Heart right ventricle (tissue), 16 donors: ENCODE results near the gene POLR2J. TPM values are rescaled to one million over a fixed set of nuclear protein-coding genes. Genes with fewer than 3 reads are reported as not detected.

ENCODE experiments used
- ATAC-seq, 8 donors: fragments of 200-7000 bp; cut with Tn5 transposase; one replicate each; pipeline ENCODE4 v1.9.1; 2020; ENCODE audit warnings: mild to moderate bottlenecking in 8 of 8, moderate library complexity in 8 of 8, moderate number of reproducible peaks in 1 of 8
- DNase-seq, 2 donors: peaks; one replicate each; pipeline ENCODE4 v3.0.0-alpha.2; 2020
- H3K27ac ChIP-seq, 10 donors: fragments of 200-600 bp; sonication (generic) in 2 of 10; one replicate each; pipeline versions ENCODE4 v1.5.0 to v1.8.0; 2020 to 2022; ENCODE audit warnings: mild to moderate bottlenecking in 3 of 10
- H3K27me3 ChIP-seq, 7 donors: fragments of 200-600 bp; one replicate each; pipeline ENCODE4 v1.8.0; 2021 to 2022; ENCODE audit warnings: mild to moderate bottlenecking in 2 of 7
- H3K36me3 ChIP-seq, 9 donors: fragments of 200-600 bp; sonication (generic) in 1 of 9; one replicate each; pipeline versions ENCODE4 v1.5.0 to v1.8.0; 2020 to 2022; ENCODE audit warnings: mild to moderate bottlenecking in 2 of 9
- H3K4me1 ChIP-seq, 9 donors: fragments of 200-600 bp; sonication (generic) in 1 of 9; one replicate each; pipeline versions ENCODE4 v1.5.0 to v1.8.0; 2020 to 2022; ENCODE audit warnings: mild to moderate bottlenecking in 4 of 9
- H3K4me3 ChIP-seq, 10 donors: fragments of 200-600 bp; sonication (generic) in 2 of 10; one replicate each; pipeline versions ENCODE4 v1.5.0 to v1.8.0; 2020 to 2022; ENCODE audit warnings: mild to moderate bottlenecking in 7 of 10, moderate library complexity in 2 of 10
- H3K9me3 ChIP-seq, 11 donors: fragments of 200-600 bp in 10 of 11; sonication (generic) in 2 of 11; one replicate each; pipeline versions ENCODE4 v1.5.0 to v1.8.0; 2013 to 2022; ENCODE audit warnings: mild to moderate bottlenecking in 2 of 11, control low read depth in 1 of 11, moderate library complexity in 1 of 11
- WGBS, 2 donors: extraction: QIAGEN DNeasy Blood & Tissue Kit; methylation state at CpG; one replicate each; pipeline ENCODE4 v1.1.7; 2013; ENCODE audit warnings: inconsistent platforms in 1 of 2; 5-methylcytosine and 5-hydroxymethylcytosine counted together
- intact Hi-C, 10 donors: fragments of 100-400 bp; cut with DNase I; formaldehyde crosslinking; loops; one replicate each; pipeline versions ENCODE4 v1.11.1 to v1.14.2; 2022
- polyA plus RNA-seq, 2 donors: library from polyadenylated mRNA; stranded (reverse); fragments of 200-250 nt; gene quantifications; one replicate each; pipeline ENCODE4 v1.2.3, GENCODE V29; 2013
- total RNA-seq, 10 donors: library from RNA; stranded (reverse); fragmentation: NEBNext Ultra II Directional in 3 of 10; extraction: Animal tissue kit (Norgen Biotek cat#: 25700) in 3 of 10; gene quantifications; one replicate each; pipeline versions ENCODE4 v1.2.1 to v1.2.4, GENCODE V29; 2021 to 2023
- TF ChIP-seq, protein P1 (sequence below), 9 donors: fragments of 200-600 bp; sonication (generic) in 2 of 9; IDR thresholded peaks; one replicate each; pipeline versions ENCODE4 v1.5.0 to v1.8.0; 2021 to 2022; ENCODE audit warnings: antibody characterized with exemption in 9 of 9, mild to moderate bottlenecking in 5 of 9, moderate library complexity in 1 of 9
- donor health status: Arrhythmogenic right ventricular cardiomyopathy.
- donor health status: ischemic (EF 13 %, LVEDD 7.1; RV severe dilation, severe dysfunction).
- donor health status: healthy with polysubstance abuse.
- donor health status: DM: no; HTN: yes; CAD: no.
- donor health status: DM: no; HTN: no; CAD: no.
- donor health status: ischemic (EF 25% LVEDD 6.9; RV normal size, moderate dysfunction).
- donor health status: ischemic (EF 25% LVEDD 5.7; RV mildly dilated, moderate dysfunction).
- donor health status: healthy.
- donor health status: DM: yes; HTN: yes; CAD: no.
- donor health status: Ischemic cardiomyopathy.
- donor health status: ischemic (EF 35%, LVEDD 5.7; RV mildly dilated, moderate dysfunction).
- donor health status: nonischemic (EF 11% LVEDD 7.7; RV severe dilation, severe dysfunction).
- donor health status: DM: yes; HTN: yes; CAD: no.
- donor health status: PGD.
- donor health status: ischemic (EF 29% LVEDD 5.4; RV normal size, mild dysfunction).
- donor health status: nonischemic (EF 23%, LVEDD 6.1; RV moderate dilation, normal function).

POLR2J gene
- total and polyA plus RNA-seq, 12 donors = 40.1 to 228 (median 55.6) TPM

DNA sequence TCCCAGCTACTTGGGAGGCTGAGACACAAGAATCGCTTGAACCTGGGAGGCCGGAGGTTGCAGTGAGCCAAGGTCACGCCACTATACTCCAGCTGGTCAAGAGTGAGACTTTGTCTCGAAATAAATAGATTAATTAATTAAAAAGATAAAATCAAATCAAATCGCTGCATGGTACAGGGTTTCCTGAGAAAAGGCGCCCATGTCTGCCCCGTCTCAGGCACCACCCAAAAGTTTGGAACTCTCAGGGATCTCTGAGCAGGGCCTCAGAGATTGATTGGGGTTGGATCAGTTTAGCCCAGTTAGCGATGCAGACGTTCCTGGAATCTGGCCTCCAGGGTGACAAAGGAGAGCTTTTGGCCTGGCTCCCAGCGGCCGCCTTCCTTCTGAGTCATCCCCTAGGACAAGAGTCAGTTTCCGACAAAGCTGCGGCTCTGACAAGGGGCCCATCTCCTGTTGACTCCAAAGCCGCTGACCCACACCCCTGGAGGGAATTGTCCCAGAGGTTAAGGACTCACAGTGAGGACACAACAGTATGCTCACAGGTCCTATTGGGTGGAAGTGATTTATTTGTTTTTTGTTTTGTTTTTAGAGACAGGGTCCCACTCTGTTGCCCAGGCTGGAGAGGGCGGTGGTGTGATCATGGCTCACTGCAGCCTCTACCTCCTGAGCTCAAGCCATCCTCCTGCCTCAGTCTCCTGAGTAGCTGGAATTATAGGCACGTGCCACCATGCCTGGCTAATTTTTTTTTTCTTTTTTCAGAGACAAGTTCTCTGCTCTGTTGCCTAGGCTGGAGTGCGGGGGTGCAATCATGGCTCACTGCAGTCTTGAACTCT lies 38.5 kb downstream of the POLR2J start:
- TF ChIP-seq, protein P1, sequence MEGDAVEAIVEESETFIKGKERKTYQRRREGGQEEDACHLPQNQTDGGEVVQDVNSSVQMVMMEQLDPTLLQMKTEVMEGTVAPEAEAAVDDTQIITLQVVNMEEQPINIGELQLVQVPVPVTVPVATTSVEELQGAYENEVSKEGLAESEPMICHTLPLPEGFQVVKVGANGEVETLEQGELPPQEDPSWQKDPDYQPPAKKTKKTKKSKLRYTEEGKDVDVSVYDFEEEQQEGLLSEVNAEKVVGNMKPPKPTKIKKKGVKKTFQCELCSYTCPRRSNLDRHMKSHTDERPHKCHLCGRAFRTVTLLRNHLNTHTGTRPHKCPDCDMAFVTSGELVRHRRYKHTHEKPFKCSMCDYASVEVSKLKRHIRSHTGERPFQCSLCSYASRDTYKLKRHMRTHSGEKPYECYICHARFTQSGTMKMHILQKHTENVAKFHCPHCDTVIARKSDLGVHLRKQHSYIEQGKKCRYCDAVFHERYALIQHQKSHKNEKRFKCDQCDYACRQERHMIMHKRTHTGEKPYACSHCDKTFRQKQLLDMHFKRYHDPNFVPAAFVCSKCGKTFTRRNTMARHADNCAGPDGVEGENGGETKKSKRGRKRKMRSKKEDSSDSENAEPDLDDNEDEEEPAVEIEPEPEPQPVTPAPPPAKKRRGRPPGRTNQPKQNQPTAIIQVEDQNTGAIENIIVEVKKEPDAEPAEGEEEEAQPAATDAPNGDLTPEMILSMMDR (IDR thresholded peaks at IDR 0.05) = no peak
- intact Hi-C loops = no loop called here
- peak; percentile 65 to 90 (median 86) for ATAC-seq

DNA sequence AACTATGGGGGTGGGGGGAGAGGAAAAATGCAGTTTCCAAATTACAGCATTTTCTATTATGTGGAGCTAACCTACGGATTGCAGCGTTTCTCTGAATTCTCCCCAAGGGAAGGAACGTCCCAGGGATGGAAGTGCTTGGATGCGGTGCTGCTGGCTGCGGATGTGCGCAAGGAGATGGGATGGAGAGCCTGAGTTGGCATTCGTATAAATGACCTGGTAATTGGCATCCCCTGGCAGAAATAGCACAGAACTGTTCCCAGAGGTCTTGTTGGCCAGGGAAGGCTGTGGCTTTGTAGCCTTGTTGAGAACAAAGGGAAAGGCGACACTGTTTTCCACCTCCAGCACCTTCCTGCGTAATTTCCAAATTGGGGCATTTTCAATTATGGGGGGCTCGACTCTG lies 42.6 kb downstream of the POLR2J start:
- Histone ChIP-seq H3K9me3 (no peaks in the 10 kb centered on the region), H3K36me3 (peaks cover 0 to 49% (median 0%) of the 10 kb centered on the region in 9 donors), H3K4me3 (no peak overlapping the region), H3K4me1 (peaks cover 0 to 44% (median 15%) of the 10 kb centered on the region in 9 donors), H3K27me3 (no peaks in the 10 kb centered on the region), H3K27ac (no peak overlapping the region)
- no peak for DNase-seq
- intact Hi-C loops = no loop called here
- ATAC-seq = no peak
- 95 to 96% methylated on average over 10 of the region's 10 CpGs for WGBS, 2 donors
- TF ChIP-seq, protein P1 (IDR thresholded peaks at IDR 0.05) = no peak

More for the DNA sequence above, 38.5 kb downstream of the POLR2J start:
- peak; percentile 76 for DNase-seq
- H3K9me3 ChIP-seq = no peaks in the 10 kb centered on the region
- peaks cover 0 to 66% (median 0%) of the 10 kb centered on the region in 9 donors for H3K36me3 ChIP-seq
- WGBS, 2 donors = 57 to 61% methylated on average over 17 of the region's 17 CpGs
- H3K4me1 ChIP-seq = peaks cover 0 to 16% (median 10%) of the 10 kb centered on the region in 9 donors
- H3K27ac ChIP-seq = peak overlapping the region in 8 of 10 donors; percentile 7 to 67 (median 44)
- H3K27me3 ChIP-seq = no peaks in the 10 kb centered on the region
- no peak overlapping the region for H3K4me3 ChIP-seq

DNA sequence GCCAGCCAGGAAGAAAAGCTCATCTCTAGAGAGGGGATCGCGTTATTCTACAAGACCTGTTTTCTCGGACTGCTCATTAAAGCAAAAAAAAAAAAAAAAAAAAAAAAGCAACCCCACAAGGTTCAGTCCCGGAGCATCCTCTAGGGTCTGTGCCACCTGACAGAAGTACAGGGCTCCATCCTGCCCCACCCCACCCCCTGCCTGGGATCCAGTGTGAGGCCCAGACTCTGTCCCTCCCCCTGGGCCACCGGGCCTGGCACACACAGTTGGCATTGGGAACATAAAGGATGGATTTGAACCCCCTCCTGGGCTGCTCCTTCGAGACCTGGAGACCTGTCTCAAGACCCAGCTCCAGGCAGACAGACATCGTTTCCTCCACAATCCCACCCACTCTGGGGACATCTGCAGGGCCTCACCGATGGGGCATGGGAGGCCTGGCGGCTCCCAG lies 44.7 kb downstream of the POLR2J start:
- H3K36me3 ChIP-seq = peaks cover 0 to 30% (median 0%) of the 10 kb centered on the region in 9 donors
- peak in 5 of 8 donors; percentile 7 to 21 (median 19) for ATAC-seq
- no peak for DNase-seq
- intact Hi-C loops = no loop called here
- H3K9me3 ChIP-seq = no peaks in the 10 kb centered on the region
- peaks cover 0 to 49% (median 12%) of the 10 kb centered on the region in 9 donors for H3K4me1 ChIP-seq
- WGBS, 2 donors = 33 to 36% methylated on average over 9 of the region's 9 CpGs
- H3K4me3 ChIP-seq = peak overlapping the region; percentile 67 to 97 (median 82)
- TF ChIP-seq, protein P1 (IDR thresholded peaks at IDR 0.05) = no peak
- H3K27ac ChIP-seq = peak overlapping the region in 8 of 10 donors; percentile 64 to 96 (median 78)
- no peaks in the 10 kb centered on the region for H3K27me3 ChIP-seq

GRCh38 chr7:102433219-102434038 lies 45.3 kb downstream of the POLR2J start, which contains the start of gene ORAI2:
ORAI2 (plus strand) TSS chr7:102433575; CDS start chr7:102438957, 5,382 bp downstream.
- no peaks in the 10 kb centered on the region for H3K27me3 ChIP-seq
- peaks cover 0 to 49% (median 12%) of the 10 kb centered on the region in 9 donors for H3K4me1 ChIP-seq
- DNase-seq (peak; percentile 78 to 85), ATAC-seq (peak; percentile 71 to 90 (median 82))
- no peaks in the 10 kb centered on the region for H3K9me3 ChIP-seq
- TF ChIP-seq, protein P1 (IDR thresholded peaks at IDR 0.05) = no peak
- H3K27ac ChIP-seq = peak within 1 kb of the TSS in 8 of 10 donors; percentile 64 to 96 (median 78)
- 1% methylated on average over 56 to 90 of the region's 90 CpGs for WGBS, 2 donors
- intact Hi-C loops = no loop called here
- H3K4me3 ChIP-seq = peak within 1 kb of the TSS; percentile 67 to 97 (median 82)
- H3K36me3 ChIP-seq = peaks cover 0 to 23% (median 0%) of the 10 kb centered on the region in 9 donors
